Endothelial cell of umbilical vein (primary cell): ENCODE results near the gene SORCS1.

Source experiments
- CTCF ChIP-seq, 2 donors: IDR thresholded peaks; 1 replicate in 1 of 2; 2 replicates in 1 of 2; pipeline ENCODE4 v1.5.1; 2011; ENCODE audit warnings: low read length in 2 of 2, mild to moderate bottlenecking in 2 of 2, moderate library complexity in 2 of 2, control low read depth in 1 of 2, inconsistent platforms in 1 of 2, low read depth in 1 of 2; ENCODE audit not compliant: insufficient read depth in 1 of 2; ENCODE audit errors: extremely low read depth in 1 of 2
- POLR2AphosphoS5 ChIP-seq: IDR thresholded peaks from 2 replicates; pipeline ENCODE4 v1.6.1; 2012; ENCODE audit warnings: low read depth, mild to moderate bottlenecking, control low read depth, low read length, moderate library complexity; ENCODE audit not compliant: insufficient read depth

GRCh38 chr10:106802949-106803348, 361.6 kb downstream of the SORCS1 start:
- TF ChIP-seq CTCF (IDR thresholded peaks at IDR 0.05; ENCODE audit: extremely low read depth in 1 of 2, insufficient read depth in 1 of 2, low read depth in 1 of 2, low read length in 2 of 2) (no peak), POLR2AphosphoS5 (no peak)
